HL-60 (cell line): ENCODE measurements around the gene MARCHF3.
"Not testable (repeated sequence)": the region's sequence is repeated elsewhere in the genome, so short reads cannot be mapped to it uniquely, and the experiment has no call there.

Experiments used
- DNase-seq, 2 experiments: peaks; one replicate each; pipeline ENCODE4 v3.0.0-alpha.2; 2010 to 2020; ENCODE audit warnings: low read depth in 1 of 2, low spot score in 1 of 2
- H3K27ac ChIP-seq: fragments of 250-450 bp; sonication (Bioruptor Pico); replicated peaks from 2 replicates; pipeline ENCODE4 v1.5.1; 2020; ENCODE audit warnings: mild to moderate bottlenecking, moderate library complexity
- H3K27me3 ChIP-seq: fragments of 250-450 bp; sonication (Bioruptor Pico); 2 replicates; pipeline ENCODE4 v1.5.1; 2021; ENCODE audit warnings: mild to moderate bottlenecking, moderate library complexity; ENCODE audit not compliant: insufficient read depth, poor library complexity, severe bottlenecking
- H3K4me3 ChIP-seq: replicated peaks from 2 replicates; pipeline ENCODE4 v1.5.1; 2011; ENCODE audit warnings: mild to moderate bottlenecking, control low read depth, low read length; ENCODE audit not compliant: insufficient read depth
- CTCF ChIP-seq: IDR thresholded peaks from one replicate; pipeline ENCODE4 v1.5.1; 2011; ENCODE audit warnings: low read length, control low read depth, inconsistent platforms; ENCODE audit not compliant: insufficient read depth
- GABPA ChIP-seq: IDR thresholded peaks from 2 replicates; pipeline ENCODE4 v1.6.1; 2012; ENCODE audit warnings: low read depth
- POLR2AphosphoS5 ChIP-seq: IDR thresholded peaks from 2 replicates; pipeline ENCODE4 v1.6.1; 2012; ENCODE audit warnings: low read depth
- REST ChIP-seq: IDR thresholded peaks from 2 replicates; pipeline ENCODE4 v1.6.1; 2012; ENCODE audit warnings: low read depth; ENCODE audit not compliant: insufficient replicate concordance
- SPI1 ChIP-seq: IDR thresholded peaks from 2 replicates; pipeline ENCODE4 v1.6.1; 2012; ENCODE audit warnings: low read depth, mild to moderate bottlenecking, borderline replicate concordance

Gene MARCHF3

GRCh38 chr5:126911986-126912385 is 118.4 kb downstream of the MARCHF3 start:
- H3K4me3 ChIP-seq = no peak overlapping the region
- peak overlapping the region; percentile 53 for H3K27ac ChIP-seq
- TF ChIP-seq POLR2AphosphoS5 (no peak), SPI1 (peak; percentile 28; the same call in 1 of the 2 replicates)
- H3K27me3 ChIP-seq = no peaks in the 10 kb centered on the region
- peak in 1 of 2 experiments; percentile 4 for DNase-seq

- H3K27ac ChIP-seq = no peak overlapping the region
- H3K4me3 ChIP-seq = no peak overlapping the region
- no peak for DNase-seq
- TF ChIP-seq GABPA = no peak
- TF ChIP-seq POLR2AphosphoS5 = no peak
- no peak for TF ChIP-seq SPI1
- TF ChIP-seq CTCF = no peak
- no peaks in the 10 kb centered on the region for H3K27me3 ChIP-seq
These were observed 120.5 kb downstream of the MARCHF3 start for GRCh38 chr5:126909856-126910255.

- H3K27me3 ChIP-seq, H3K27ac ChIP-seq, DNase-seq, H3K4me3 ChIP-seq: not testable (repeated sequence)
These were observed 126.0 kb downstream of the MARCHF3 start for GRCh38 chr5:126904407-126904806.

- no peak for TF ChIP-seq REST
- no peak for TF ChIP-seq SPI1
- TF ChIP-seq GABPA = no peak
- no peak for TF ChIP-seq CTCF
- TF ChIP-seq POLR2AphosphoS5 = no peak
- no peak for DNase-seq
These were observed 129.6 kb downstream of the MARCHF3 start for GRCh38 chr5:126900796-126901195.

GRCh38 chr5:126899476-126899875 is 130.9 kb downstream of the MARCHF3 start:
- DNase-seq = no peak
- no peaks in the 10 kb centered on the region for H3K27me3 ChIP-seq
- TF ChIP-seq POLR2AphosphoS5 (no peak), REST (no peak), SPI1 (no peak), GABPA (no peak), CTCF (no peak)
- H3K27ac ChIP-seq = no peak overlapping the region
- no peak overlapping the region for H3K4me3 ChIP-seq

More at GRCh38 chr5:126900796-126901195, 129.6 kb downstream of the MARCHF3 start:
- Histone ChIP-seq H3K27me3 (no peaks in the 10 kb centered on the region), H3K4me3 (no peak overlapping the region), H3K27ac (no peak overlapping the region)
